GM18868 (cell line): ENCODE measurements around the gene GIMAP8.
"Not testable (repeated sequence)": the region's sequence is repeated elsewhere in the genome, so short reads cannot be mapped to it uniquely, and the experiment has no call there.

Source experiments
- ATAC-seq: cut with Tn5 transposase; IDR thresholded peaks from one replicate; pipeline ENCODE4 v1.9.1; 2021; ENCODE audit warnings: mild to moderate bottlenecking, moderate library complexity; ENCODE audit not compliant: unreplicated experiment

The GIMAP8 gene

DNA sequence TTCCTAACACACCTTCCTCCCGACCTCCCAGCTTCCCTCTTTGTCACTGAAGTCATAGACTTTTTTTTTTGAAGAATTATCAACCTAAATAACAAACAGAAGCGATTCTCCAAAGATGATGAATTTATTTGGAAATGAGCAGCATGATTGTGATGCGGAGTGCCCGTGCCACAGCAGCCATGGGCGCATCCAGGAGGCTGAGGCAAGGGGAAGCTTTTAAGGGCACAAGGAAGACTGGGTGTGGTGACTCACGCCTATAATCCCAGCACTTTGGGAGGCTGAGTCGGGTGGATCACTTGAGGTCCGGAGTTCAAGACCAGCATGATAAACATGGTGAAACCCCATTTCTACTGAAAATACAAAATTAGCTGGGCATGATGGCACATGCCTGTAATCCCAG, 16.2 kb upstream of the GIMAP8 start:
- no peak for ATAC-seq

DNA sequence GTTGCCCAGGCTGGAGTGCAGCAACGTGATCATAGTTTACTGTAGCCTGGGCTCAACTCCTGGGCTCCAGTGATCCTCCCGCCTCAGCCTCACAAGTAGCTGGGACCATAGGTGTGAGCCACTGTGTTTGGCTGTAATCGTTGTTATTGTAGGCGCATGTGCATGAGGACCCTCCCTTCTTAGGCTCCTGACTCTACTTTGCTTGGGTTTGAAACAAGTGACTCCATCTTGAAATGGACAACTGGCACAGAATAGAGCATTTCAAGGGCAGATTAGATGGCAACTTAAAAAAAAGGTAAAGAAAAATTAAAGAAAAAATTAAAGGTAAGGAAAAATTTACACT, 15.4 kb upstream of the GIMAP8 start:
- ATAC-seq, result no peak

DNA sequence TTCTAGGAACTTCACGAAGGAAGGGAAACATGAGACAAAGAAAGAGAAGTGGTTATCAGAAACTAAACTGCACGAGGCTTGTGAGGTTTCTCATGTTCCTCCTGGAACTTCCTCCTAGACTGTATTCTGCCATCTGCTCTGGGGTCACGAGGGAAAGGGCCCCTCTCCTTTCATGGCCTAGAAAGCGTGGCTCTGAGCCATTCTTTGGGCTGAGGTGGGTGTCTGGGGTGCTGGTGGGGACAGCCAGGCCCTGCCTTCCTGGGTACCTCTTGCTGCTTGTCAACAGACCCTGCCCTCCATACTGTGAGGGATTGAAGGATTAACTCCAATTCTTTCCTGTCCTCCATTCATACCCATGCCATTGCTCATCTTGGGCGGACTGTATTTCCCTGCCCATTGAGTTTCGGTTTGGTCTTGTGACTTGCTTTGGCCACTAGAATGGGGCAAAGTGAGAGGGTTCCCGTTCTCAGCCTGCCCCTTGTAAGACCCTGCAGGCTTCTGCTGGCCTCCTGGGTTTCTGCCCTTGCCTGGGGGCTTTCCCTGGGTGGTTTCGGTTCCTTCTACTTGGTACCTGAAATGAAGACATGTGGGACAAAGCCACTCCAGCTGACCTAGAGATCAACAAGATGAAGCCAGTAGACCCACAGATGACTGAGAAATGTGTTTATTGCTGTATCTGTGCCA, 14.9 kb upstream of the GIMAP8 start:
- peak; percentile 88 for ATAC-seq

DNA sequence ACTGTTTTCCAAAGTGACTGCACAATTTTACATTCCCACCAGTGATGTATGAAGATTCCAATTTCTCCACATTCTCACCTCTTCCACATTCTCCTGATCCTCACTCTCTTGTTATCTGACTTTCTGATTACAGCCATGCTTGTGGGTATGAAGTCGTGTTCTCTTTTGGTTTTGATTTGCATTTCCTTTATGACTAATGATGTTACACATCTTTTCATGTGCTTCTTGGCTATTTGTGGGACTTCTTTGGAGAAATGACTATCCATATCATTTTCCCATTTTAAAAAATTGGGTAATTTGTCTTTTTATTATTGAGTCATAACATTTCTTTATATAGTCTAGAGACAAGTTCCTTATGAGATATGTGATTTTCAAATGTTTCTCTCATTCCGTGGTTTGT, 10.5 kb upstream of the GIMAP8 start:
- ATAC-seq, result no peak

DNA sequence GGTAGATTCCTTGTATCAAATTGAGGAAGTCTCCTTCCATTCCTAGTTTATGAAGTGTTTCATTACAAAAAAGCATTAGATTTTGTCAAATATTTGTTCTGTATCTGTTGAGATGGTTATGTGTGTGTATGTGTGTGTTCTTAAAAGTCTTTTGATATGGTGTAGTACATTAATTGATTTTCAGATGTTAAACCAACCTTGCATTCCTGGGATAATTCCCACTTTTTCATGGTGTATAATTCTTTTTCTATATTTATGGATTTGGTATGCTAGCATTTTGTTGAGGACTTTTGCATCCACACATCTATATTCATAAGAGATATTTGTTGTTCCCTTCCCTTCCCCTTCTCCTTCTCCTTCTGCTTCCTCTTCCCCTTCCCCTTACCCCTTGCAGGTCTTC, 8.9 kb upstream of the GIMAP8 start:
- ATAC-seq, result no peak

DNA sequence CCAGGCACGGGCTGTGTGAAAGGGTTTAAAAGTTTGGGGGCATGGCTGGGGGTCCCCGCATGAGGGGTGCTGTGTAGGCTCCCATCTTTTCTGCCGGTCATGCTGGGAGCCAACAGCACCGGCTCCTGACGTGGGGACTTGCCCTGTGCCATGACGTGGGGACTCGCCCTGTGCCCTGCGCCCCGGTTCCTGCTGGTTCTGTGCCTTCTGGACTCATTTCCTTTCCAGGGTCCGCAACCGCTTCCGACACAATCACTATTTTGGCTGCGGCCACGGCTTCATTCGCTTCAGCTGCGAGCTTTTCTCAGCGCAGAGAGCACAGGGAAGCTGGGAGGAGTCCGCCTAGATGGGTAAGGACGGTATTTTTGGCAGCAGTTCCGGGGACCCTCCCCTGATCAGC, 7.6 kb upstream of the GIMAP8 start:
- no peak for ATAC-seq

DNA sequence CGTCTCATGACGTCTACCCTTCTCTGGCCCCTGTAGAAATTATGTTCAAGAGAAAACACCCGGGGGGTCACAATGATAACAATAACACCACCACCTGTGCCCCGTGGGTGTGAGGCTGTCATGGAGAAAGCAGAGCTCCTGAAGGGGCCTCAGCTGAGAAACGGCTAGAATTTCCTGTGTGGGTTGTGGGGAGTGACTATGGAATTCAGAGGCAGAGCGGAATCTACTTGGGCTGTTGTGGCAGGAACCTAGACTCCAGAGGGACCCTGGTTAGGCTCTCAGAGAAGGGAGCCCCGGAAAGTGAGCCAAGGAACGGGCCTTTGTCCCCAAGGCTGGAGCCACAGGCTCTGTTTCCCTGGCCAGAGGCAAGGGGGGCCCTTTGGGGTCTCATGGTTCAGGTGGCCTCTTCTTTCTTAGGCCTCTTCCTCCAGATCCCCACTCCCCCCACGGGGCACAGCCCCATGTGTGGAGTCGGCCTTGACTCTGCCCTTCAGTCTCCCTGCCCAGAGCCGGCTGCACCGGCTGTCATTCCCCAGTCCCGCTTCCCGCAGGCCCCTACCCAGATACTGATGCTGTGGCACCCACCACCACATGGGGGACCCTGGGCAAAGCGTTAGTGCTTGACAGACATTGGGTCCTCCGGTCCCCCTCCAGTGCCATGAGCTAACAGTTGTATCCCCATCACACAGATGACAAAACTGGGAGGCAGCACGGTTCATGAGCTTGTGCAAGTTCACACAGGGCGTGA, 6.5 kb upstream of the GIMAP8 start:
- no peak for ATAC-seq

DNA sequence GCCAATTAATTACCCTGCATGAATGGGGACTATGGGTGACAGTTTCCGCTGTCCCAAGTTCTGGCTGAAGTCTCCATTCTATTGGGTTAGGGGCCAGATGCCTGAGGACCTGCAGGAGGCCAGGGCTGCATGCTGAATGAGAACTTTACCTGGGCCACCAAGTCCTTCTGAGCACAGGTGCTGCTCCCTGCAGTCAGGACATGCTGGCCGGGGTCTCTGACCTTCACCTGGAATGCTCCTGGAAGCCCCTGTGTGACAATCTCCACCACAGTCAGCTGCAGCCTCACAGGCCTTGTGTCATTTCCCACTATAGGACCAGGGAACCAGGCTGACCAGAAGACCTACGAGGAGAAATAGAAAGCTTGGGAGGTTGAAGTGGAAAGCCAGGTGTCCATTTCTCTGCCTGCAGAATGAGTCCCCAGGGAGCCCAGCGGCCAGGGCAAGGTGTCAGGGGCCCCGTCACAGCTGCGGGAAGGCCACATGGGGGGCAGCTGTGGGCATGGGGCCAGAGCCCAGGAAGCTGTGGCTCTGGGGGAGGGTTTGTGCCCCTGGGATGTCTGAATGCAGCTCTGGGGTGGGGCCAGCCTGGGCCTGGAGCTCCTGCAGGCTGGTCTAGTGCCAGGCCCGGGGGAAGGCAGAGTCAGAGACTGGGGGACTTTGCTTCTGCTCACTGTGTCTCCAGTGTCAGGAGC, 5.6 kb upstream of the GIMAP8 start:
- ATAC-seq, result no peak

DNA sequence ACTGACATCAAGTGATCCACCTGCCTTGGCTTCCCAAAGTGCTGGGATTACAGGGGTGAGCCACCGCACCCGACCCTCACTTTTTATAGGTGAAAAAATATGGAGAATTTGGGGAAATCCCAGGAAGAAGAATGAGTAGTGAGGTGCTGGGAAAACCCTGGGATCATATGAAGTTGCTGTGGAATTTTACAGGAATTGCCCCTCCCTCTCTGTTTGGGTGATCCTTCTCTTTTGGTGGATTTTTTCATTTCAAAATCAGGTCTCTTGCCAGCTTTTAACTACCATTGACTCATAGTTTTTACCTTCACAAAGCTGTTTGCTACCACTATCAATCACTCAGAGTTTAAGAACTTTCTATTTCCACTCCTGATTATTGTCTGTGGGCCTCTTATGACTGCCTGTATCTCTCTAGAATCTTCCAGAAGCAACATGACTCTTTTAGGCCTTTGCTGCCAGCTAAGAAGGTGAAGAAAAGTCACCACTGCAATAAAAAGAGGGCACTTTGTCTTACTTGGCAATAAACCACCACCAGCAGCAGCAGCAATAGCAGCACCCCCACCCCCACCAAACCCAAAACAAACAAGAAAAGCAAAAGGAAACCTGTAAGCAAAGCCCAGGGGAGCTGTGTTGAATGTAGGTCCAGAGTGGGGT, 4.0 kb upstream of the GIMAP8 start:
- ATAC-seq, result no peak

DNA sequence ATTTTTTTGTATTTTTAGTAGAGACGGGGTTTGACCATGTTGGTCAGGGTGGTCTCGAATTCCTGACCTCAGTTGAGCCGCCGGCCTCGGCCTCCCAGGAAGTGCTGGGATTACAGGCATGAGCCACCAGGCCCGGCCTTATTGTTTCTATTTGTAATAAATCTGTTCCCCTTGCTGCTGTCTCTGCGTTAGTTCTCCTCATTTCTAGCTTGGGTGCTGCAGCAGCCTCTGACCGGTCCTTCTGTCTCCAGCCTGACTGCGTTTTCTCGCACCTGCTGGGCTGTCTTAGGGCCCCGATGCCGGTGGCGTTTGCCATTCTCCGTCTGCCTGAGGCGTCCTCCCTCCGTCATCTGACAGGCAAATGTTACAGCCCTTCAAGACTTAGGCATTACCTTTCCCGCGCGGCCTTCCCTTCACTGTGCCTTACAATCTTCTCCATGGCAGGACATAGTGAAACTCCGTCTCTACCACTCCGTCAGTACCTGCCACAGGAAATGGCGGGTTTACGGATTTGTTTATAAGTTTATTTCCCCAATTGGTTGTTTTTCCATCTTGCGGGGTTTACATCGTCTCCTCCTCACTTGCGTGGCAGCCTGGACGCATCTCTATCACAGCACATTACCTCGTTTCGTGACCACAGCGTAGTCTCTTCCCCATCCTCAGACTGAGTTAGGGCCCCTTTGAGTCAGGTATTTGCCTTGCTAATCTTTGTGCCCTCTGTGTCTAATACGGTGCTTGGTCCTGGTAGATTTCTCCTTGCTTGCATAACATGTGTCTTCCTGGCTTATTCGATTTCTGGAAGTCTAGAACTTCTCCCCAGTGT, 2.3 kb upstream of the GIMAP8 start:
- ATAC-seq, result no peak

DNA sequence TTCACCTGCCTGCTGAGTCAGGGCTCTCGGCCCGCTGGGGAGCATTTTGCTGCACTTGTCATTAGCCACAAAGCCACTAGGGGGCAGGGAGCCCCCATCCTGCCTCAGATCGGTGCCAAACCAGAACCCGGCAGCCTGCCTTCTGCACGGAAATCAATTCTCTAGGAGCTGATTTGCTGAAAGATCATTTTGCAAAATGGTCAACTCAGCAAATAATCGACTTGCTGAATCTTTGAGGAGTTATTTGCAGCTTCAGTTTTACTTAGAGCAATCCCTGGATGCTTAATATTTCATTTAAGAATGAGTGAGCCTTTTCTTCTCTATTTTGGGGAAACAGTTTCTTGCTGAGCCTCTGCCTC, 1.7 kb upstream of the GIMAP8 start:
- peak; percentile 27 for ATAC-seq

DNA sequence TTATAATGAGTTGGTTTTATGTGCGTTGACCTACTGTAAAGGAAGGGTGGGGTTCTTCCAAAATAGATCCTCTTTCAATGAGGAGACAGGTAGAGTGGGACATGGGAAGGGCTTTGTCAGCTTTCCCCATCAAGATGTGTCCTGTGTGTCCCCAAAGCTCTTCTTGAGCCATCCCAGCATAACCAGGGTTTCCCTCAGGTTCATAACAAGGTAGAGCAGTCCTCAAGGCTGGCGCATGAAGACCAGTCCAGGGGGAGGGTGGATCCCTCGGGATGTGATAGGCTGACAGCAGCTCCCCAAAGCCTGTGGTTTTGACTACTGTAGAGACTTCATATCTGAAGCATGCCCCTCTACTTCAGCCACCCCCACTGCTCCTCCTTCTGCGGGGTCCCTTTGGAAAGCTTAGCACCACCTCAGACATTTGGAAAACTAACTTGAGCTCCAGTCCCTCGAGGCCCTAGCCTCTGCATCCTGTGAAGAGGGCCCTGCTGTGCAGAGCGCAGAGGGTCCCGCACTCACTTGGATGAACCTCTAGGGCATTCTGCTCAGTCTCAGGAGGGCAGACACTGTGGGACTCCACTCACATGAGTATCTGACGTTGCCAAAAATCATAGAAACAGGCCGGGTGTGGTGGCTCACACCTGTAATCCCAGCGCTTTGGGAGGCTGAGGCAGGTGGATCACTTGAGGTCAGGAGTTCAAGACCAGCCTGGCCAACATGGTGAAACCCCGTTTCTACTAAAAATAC, 1.1 kb upstream of the GIMAP8 start:
- no peak for ATAC-seq

DNA sequence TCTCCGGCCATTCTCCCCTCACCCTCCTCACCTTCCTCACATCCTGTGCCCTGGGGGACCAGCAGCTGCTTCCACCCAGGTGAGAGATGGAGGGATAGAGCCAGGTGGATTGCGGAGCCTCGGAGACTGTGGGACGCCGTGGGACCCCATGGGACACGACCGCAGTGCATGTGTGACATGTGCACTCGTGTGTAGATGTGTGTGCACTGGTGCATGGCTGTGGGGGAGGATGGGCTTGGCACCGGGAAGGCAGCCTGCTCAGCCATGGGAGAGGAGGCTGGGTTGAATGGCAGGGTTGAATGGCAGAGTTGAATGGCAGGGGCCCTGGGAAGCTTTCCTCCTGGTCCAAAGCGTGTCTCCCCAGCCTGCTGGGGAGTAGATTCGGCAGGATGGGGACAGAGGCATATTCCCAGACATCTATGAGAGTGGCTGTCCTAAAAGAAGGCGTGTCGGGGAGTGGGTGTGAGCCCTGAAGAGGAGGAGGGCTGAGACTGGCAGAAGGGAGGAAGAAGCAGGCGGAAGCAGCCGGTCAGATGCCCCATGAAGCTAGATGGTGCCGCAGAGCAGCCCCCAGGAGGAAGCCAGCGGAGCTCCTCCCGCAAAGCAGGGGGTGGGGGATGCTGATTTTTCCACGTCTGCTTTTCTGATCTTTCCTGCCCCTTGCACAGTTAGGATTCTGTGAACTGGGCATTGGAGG, 815 bp downstream of the GIMAP8 start:
- ATAC-seq, result peak; percentile 43

DNA sequence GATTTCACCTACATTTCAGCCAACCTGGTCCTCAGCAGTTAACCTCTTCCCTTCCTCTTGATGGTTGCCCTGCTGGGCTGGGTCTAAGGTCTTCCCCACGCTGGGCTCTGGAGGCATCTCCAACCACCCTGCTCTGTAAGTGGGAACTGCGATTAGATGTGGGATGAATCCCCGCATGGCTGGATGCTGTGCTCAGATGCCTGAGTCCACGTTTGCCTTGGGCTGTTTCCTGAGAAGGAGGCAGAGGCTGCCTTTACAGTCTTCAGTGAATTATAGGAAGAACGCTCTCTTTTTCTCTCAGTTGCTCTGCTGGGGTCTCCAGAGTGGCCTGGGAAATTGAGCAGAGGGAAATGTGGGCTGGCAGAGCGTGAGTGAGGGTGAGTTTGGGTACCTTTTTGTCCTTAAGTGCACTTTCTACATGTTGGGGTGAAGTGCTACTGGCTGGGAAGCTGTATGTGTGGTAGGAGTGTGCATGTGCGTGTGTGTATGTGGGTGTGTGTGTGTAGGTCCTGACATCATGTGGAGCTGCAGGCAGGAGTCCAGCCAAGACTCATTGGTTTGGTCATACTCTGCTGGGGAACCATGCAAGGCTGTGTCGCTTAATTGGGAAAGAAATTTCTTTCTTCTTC, 1.5 kb downstream of the GIMAP8 start:
- ATAC-seq, result no peak

DNA sequence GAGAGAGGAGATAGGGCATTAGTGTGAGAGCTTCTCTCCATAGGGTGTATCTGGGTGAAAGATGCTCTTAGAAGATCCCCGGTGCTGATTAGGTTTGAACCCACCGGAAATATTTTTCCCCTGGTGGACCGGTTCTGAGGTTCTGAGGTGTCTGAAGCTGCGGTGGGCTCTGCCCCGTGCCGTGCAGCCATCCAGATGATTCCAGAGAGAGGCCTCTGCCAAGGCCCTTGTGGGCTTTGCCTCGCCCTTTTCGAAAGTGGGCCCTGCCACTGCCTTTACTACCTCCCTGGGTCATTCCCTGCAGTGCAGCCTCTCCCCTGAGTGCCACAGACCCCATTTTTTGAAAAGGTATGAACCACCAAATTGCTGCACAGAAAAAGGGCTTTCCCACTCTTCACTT, 2.8 kb downstream of the GIMAP8 start:
- ATAC-seq, result no peak

DNA sequence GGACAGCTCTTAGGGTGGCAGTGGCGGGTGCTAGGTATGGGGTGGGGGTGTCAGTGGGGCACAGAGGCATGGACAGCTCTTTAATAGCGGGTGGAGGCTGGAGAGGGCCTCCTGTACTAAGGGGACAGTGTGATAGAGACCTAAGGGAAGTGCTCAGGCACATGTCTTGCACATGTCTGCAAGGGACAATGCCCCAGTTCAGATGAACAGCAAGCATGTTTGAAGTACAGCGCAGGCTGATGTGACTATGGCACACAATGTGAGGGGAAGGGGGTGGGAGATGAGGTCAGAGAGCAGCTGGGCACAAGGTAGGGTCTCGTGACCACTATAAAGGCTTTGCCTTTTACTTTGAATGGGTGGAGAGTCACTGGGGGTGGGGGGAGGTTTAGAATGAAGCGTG, 3.5 kb downstream of the GIMAP8 start:
- ATAC-seq, result no peak

DNA sequence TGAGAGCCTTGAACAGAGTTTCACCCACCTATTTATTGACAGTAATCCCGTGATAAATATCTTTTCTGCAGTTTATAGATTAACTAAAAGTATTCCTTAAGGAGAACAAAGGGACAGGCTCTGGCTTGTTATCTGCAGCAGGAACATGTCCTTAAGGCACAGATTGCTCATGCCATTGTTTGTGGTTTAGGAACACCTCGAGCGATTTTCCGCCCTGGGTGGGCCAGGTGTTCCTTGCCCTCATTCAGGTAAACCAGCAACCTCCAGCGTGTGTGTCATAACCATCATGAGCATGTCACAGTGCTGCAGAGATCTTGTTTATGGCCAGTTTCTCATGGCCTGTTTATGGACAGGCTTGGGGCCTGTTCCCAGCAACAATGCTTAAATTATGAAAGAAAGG, 6.6 kb downstream of the GIMAP8 start:
- ATAC-seq, result not testable (repeated sequence)

DNA sequence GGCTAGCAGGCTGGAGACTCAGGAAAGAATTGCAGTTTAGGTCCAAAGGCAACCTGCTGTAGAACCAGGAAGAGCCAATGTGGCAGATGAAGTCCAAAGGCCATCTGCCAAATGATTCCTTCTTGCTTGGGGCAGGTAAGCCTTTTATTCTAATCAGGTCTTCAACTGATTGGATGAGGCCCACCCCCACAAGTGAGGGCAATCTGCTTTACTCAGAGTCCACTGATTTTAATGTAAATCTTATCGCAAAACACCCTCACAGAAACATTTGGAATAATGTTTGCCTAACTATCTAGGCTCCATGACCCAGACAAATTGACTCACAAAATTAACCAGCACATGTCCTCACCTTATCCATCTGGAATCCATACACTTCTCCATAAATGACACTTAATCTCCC, 7.8 kb downstream of the GIMAP8 start:
- no peak for ATAC-seq

DNA sequence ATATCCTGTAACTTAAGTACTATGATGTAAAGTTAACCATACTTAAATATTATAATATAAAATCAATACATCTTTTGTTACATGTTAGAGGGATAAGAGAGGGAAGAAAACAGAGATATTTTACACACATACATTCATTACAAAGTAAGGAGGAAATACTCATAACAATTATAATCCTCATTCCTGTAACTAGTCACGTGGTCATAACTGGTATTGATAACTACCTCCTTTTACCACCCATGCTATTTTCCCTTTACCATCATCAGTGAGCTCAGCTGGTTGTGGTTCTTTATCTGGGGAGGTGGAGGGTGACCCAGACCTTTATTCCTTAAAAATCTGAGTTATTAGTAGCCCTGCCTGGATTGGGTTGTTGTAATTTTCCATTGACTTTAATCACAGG, 8.3 kb downstream of the GIMAP8 start:
- no peak for ATAC-seq
